HG03457 (cell line): ENCODE measurements around the gene PROCR.
"Not testable (repeated sequence)": the region's sequence is repeated elsewhere in the genome, so short reads cannot be mapped to it uniquely, and the experiment has no call there.

Experiments
- ATAC-seq: cut with Tn5 transposase; IDR thresholded peaks from one replicate; pipeline ENCODE4 v1.9.1; 2021; ENCODE audit warnings: moderate number of reproducible peaks; ENCODE audit not compliant: unreplicated experiment

Gene PROCR

GRCh38 chr20:35192118-35192872, 20.4 kb downstream of the PROCR start:
- no peak for ATAC-seq

DNA sequence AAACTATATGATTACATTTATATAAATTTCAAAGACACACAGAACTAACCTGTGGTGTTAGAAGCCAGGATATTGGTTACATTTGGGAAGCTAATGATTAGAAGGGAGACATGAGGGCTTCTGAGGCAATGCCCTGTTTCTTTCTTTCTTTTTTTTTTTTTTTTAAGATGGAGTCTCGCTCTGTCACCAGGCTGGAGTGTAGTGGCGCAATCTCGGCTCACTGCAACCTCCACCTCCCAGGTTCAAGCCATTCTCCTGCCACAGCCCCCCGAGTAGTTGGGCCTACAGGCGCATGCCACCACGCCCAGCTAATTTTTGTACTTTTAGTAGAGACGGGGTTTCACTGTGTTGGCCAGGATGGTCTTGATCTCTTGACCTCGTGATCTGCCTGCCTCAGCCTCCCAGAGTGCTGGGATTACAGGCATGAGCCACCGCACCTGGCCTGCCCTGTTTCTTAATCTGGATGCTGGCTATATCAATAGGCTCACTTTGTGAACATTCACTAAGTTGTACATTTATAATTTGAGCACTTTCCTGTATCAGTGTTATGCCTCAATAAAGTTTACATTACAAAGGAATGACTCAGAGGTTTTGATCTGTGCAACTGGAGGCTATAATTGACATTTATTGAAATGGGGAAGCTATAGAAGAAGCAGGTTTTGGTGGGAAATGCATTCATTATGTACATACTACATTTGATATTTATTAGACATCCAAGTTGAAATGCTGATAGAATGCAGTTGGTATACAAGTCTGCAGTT, 21.3 kb downstream of the PROCR start:
- not testable (repeated sequence) for ATAC-seq

DNA sequence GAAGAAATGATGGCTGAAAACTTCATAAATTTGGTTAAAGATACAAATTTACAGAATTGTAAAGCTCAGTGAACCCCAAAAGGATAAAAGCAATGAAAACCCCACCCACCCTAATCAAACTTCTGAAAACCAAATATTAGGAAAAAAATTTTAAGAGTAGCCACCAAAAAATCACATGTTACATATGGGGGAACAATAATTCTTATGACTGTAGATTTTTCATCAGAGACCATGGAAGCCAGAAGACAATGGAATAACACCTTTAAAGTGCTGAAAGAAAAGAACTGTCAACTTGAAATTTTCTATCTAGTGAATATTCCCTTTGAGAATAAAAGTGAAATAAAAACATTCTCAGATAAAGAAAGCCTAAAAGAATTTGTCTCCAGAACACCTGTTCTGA, 24.4 kb downstream of the PROCR start:
- no peak for ATAC-seq

GRCh38 chr20:35199740-35200139, 27.9 kb downstream of the PROCR start:
- no peak for ATAC-seq

- no peak for ATAC-seq
These were observed 28.4 kb downstream of the PROCR start for GRCh38 chr20:35200267-35200666.

GRCh38 chr20:35201467-35201866, 29.6 kb downstream of the PROCR start:
- ATAC-seq = not testable (repeated sequence)

- no peak for ATAC-seq
These were observed 34.9 kb downstream of the PROCR start for GRCh38 chr20:35206802-35207201.

DNA sequence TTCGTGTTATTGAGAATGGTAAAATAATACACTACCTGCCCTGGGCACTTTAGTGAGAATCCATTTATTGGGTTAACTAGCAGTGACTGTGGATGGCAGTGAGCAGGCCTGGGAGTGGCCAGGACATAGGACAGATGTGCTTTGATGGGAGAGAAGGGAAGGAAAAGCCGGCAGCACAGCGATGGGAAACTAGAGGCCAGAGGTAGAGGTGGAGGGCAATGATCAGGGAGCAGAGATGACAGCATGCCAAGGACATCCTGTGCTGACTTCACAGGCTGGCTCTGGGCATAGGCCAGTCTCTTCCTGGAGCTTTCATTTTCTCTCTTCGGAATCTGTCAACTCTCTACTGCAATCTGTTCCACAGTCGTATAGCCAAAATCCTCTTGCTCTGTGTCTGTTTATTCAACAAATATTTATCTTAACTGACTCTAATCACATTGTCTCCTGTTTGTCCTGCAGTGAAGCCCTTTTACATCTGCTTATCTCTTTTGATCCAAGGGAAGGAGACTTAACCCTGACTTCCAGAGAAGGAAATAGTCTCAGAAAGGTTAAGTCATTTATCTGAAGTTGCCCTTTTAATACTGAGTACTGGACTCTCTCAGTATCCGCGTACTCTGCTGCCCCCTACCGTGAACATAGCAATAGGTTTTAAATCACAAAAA, 36.2 kb downstream of the PROCR start:
- no peak for ATAC-seq

DNA sequence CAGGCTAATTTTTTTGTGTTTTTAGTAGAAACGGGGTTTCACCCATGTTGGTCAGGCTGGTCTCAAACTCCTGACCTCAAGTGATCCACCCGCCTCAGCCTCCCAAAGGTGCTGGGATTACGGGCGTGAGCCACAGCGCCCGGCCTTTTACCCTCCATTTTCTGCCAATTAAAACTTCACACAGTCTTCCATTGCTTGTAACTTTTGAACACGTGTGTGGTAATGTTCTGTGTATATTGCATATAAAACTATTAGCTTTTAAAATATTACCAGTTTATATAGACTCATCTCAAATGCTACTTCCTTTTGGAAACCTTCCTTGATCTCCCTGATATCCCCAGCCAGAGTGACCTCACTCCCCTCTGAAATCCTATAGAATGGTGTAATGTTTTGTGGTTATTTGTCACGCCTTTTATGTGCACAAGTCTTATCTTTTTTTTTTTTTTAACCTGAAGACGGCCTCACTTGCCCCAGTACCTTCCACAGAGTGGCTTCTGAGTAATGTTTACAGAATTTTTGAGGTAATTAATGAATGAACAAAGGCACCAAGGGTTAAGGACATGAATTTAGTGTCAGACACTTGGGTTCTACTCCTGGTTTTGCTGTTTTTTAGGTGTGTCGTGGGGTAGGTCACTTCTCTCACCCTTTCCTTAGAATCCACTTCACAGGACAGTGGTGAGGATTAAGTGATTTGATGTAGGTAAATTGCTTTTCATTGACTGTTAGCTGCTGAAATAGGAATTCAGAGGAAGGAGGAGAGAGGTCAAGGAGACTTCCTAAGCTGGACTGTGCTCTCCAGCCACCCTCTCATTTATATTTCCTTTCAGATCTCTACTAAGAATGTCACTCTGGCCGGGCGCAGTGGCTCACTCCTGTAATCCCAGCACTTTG, 43.4 kb downstream of the PROCR start:
- ATAC-seq = no peak

- no peak for ATAC-seq
These were observed 44.7 kb downstream of the PROCR start for GRCh38 chr20:35216541-35216940.

GRCh38 chr20:35223941-35224340, 52.1 kb downstream of the PROCR start:
- no peak for ATAC-seq

GRCh38 chr20:35224536-35224935, 52.7 kb downstream of the PROCR start:
- ATAC-seq = no peak

GRCh38 chr20:35225319-35226125, 53.6 kb downstream of the PROCR start:
- no peak for ATAC-seq

DNA sequence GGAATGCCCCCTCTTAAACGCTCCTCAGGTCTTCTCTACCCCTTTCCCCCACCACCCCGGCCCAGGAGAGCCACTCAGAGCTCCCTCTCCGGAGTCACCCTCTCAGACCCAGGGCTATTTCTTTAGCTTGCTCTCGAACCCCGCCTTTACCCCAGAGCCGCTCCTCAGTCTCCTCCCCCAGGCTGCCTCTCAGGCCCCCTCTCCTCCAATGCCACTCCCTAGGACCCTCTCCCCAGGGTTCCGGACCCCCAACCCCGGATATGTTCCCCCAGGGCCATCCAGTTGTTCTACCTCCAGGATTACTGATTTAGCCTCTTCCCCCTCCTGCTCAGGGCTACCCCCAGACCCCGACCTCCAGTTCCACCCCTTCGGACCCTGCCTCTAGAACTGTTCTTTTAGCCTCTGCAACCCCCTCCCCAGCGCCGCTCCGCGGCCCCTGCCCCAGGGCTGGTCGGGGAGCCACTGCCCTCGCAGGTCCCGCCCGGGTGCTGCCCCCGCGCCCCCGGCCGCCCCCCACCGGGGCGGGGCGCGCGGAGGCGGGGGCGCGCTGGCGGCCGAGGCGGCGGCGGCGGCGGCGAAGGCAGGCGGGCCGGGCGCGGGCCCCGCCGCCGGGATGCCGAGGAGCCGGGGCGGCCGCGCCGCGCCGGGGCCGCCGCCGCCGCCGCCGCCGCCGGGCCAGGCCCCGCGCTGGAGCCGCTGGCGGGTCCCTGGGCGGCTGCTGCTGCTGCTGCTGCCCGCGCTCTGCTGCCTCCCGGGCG, 54.4 kb downstream of the PROCR start, which contains the start of gene MMP24:
TSS of gene MMP24 (plus strand) at position 565 of the 758 bp plus-strand sequence. CDS start at position 614, 49 bp downstream.
- no peak for ATAC-seq
